ENCODE measurements around the gene KRTAP5-4. TPM values are rescaled to one million over a fixed set of nuclear protein-coding genes. Genes with fewer than 3 reads are reported as not detected.

KRTAP5-4 gene
- total and polyA plus RNA-seq, 2 donors (not counting 1 experiment from before 2014, with no cell fraction given): not detected

GRCh38 chr11:1669546-1670218, 47.7 kb upstream of the KRTAP5-4 start:
- no peak for TF ChIP-seq CTCF (IDR thresholded peaks at IDR 0.05)
- TF ChIP-seq EZH2 (IDR thresholded peaks at IDR 0.05; ENCODE audit: borderline replicate concordance, insufficient read depth, low read depth, low read length, poor library complexity, severe bottlenecking): no peak
- Histone ChIP-seq H3K79me2 (ENCODE audit: control insufficient read depth, insufficient read depth, low read length) (no peaks in the 10 kb centered on the region), H3K36me3 (replicated peaks in 1 of 2; ENCODE audit: control extremely low read depth in 1 of 2, control insufficient read depth in 1 of 2, extremely low read depth in 1 of 2, insufficient read depth in 2 of 2, low read length in 1 of 2) (no peaks in the 10 kb centered on the region), H3K4me2 (replicated peaks; ENCODE audit: low read depth, low read length, poor library complexity, severe bottlenecking) (no peak overlapping the region), H3K27ac (ENCODE audit: low read length in 2 of 2) (no peak overlapping the region), H3K27me3 (replicated peaks in 1 of 4; ENCODE audit: control extremely low read depth in 1 of 4, control insufficient read depth in 3 of 4, insufficient read depth in 4 of 4, low read length in 3 of 4) (peaks cover 0 to 16% (median 2%) of the 10 kb centered on the region in 4 experiments), H4K20me1 (ENCODE audit: control insufficient read depth, insufficient read depth, low read length, poor library complexity, severe bottlenecking) (no peaks in the 10 kb centered on the region), H3K9me3 (ENCODE audit: control extremely low read depth in 1 of 3, control insufficient read depth in 2 of 3, insufficient read depth in 1 of 3, low read length in 2 of 3) (peaks cover 0 to 9% (median 0%) of the 10 kb centered on the region in 3 donors), H3K4me1 (ENCODE audit: control insufficient read depth in 2 of 2, insufficient read depth in 2 of 2, low read length in 2 of 2) (no peaks in the 10 kb centered on the region), H3K9ac (ENCODE audit: low read length) (no peak overlapping the region), H2AFZ (ENCODE audit: insufficient read depth, low read depth, low read length, poor library complexity, severe bottlenecking) (no peak overlapping the region), H3K4me3 (ENCODE audit: control extremely low read depth in 1 of 5, extremely low read depth in 1 of 5, insufficient read depth in 1 of 5, low read depth in 2 of 5, low read length in 4 of 5) (no peak overlapping the region)
- intact Hi-C loops (cut with micrococcal nuclease): no loop called here
- WGBS (ENCODE audit: insufficient coverage): 64% methylated on average over 19 of the region's 21 CpGs
- Mint-ChIP-seq H3K27ac (no peak overlapping the region), H3K4me1 (no peaks in the 10 kb centered on the region), H3K4me3 (no peak overlapping the region), H3K9me3 (ENCODE audit: insufficient read depth) (no peaks in the 10 kb centered on the region), H3K27me3 (peaks cover 28% of the 10 kb centered on the region)
- ATAC-seq (ENCODE audit: low read depth): no peak
- DNase-seq: no peak
- ChIA-PET POLR2A (no interaction called here), CTCF (no interaction called here)

DNA sequence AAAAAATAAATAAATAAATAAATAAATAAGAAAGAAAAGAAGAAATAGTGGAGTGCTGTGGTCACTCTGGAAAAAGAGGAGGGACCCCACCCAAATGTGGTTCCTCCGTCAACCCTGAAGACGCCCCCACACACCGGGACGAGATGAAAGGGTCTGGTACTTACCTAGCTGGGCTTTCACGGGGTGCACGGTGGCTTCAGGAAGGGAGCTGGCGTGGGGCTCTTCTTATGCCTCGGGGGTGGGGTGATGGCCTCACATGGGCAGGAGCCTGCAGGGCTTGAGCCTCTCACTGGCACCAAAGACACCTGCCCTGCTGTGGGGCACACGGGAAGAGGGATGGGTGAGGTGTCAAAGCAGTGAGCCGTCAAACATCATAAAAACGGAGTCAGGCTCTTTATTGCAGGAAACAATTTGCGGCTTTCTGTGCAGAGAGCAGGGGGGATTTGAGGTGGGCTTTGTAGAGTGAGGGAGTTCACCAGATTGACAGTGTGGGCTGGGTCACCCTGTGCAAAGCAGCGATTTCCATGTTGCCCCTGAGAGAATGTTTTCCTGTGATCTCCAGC, 47.1 kb upstream of the KRTAP5-4 start:
- H3K9ac ChIP-seq (ENCODE audit: low read length): no peak overlapping the region
- H3K4me3 ChIP-seq (ENCODE audit: control extremely low read depth in 1 of 5, extremely low read depth in 1 of 5, insufficient read depth in 1 of 5, low read depth in 2 of 5, low read length in 4 of 5): no peak overlapping the region
- POLR2A ChIA-PET: no interaction called here
- Mint-ChIP-seq H3K27ac (no peak overlapping the region), H3K4me3 (no peak overlapping the region), H3K4me1 (no peaks in the 10 kb centered on the region), H3K9me3 (ENCODE audit: insufficient read depth) (no peaks in the 10 kb centered on the region), H3K27me3 (peaks cover 28% of the 10 kb centered on the region)
- WGBS (ENCODE audit: insufficient coverage): 31% methylated on average over 13 of the region's 13 CpGs
- no peak overlapping the region for H3K4me2 ChIP-seq (replicated peaks; ENCODE audit: low read depth, low read length, poor library complexity, severe bottlenecking)
- H2AFZ ChIP-seq (ENCODE audit: insufficient read depth, low read depth, low read length, poor library complexity, severe bottlenecking): no peak overlapping the region
- DNase-seq (no peak), ATAC-seq (ENCODE audit: low read depth) (no peak)
- no peaks in the 10 kb centered on the region for H3K4me1 ChIP-seq (ENCODE audit: control insufficient read depth in 2 of 2, insufficient read depth in 2 of 2, low read length in 2 of 2)
- H3K79me2 ChIP-seq (ENCODE audit: control insufficient read depth, insufficient read depth, low read length): no peaks in the 10 kb centered on the region
- CTCF ChIA-PET: no interaction called here
- H3K9me3 ChIP-seq (ENCODE audit: control extremely low read depth in 1 of 3, control insufficient read depth in 2 of 3, insufficient read depth in 1 of 3, low read length in 2 of 3): peaks cover 0 to 9% (median 0%) of the 10 kb centered on the region in 3 donors
- intact Hi-C loops (cut with micrococcal nuclease): no loop called here
- TF ChIP-seq CTCF (IDR thresholded peaks at IDR 0.05) (no peak), EZH2 (IDR thresholded peaks at IDR 0.05; ENCODE audit: borderline replicate concordance, insufficient read depth, low read depth, low read length, poor library complexity, severe bottlenecking) (no peak)
- H3K27ac ChIP-seq (ENCODE audit: low read length in 2 of 2): no peak overlapping the region
- H4K20me1 ChIP-seq (ENCODE audit: control insufficient read depth, insufficient read depth, low read length, poor library complexity, severe bottlenecking): no peaks in the 10 kb centered on the region
- H3K27me3 ChIP-seq (replicated peaks in 1 of 4; ENCODE audit: control extremely low read depth in 1 of 4, control insufficient read depth in 3 of 4, insufficient read depth in 4 of 4, low read length in 3 of 4): peaks cover 0 to 16% (median 2%) of the 10 kb centered on the region in 4 experiments
- no peaks in the 10 kb centered on the region for H3K36me3 ChIP-seq (replicated peaks in 1 of 2; ENCODE audit: control extremely low read depth in 1 of 2, control insufficient read depth in 1 of 2, extremely low read depth in 1 of 2, insufficient read depth in 2 of 2, low read length in 1 of 2)

All from B cell (primary cell).